GM23248 (cell line): Measurements from ENCODE around the gene TMEM131.

Experiments
- EZH2 ChIP-seq: fragments of 200-600 bp; sonication (generic); IDR thresholded peaks from 2 replicates; pipeline ENCODE4 v1.6.1; 2018; ENCODE audit warnings: antibody characterized with exemption, mild to moderate bottlenecking; ENCODE audit not compliant: insufficient read depth, poor library complexity, severe bottlenecking
- EZH2phosphoT487 ChIP-seq: fragments of 200-600 bp; sonication (generic); IDR thresholded peaks from 2 replicates; pipeline ENCODE4 v1.6.1; 2018; ENCODE audit warnings: antibody characterized with exemption, moderate library complexity, mild to moderate bottlenecking, low read depth; ENCODE audit not compliant: insufficient read depth

- no peak for TF ChIP-seq EZH2
- TF ChIP-seq EZH2phosphoT487: no peak
These were observed 147.4 kb downstream of the TMEM131 start for GRCh38 chr2:97848306-97848705.
